Myocyte (in vitro differentiated cells): ENCODE data around the gene AMBRA1. TPM values are rescaled to one million over a fixed set of nuclear protein-coding genes. Genes with fewer than 3 reads are reported as not detected.
"Not testable (repeated sequence)": the region's sequence is repeated elsewhere in the genome, so short reads cannot be mapped to it uniquely, and the experiment has no call there.

Experiments
- DNase-seq: peaks from one replicate; pipeline ENCODE4 v3.0.0-alpha.2; 2012; ENCODE audit warnings: low read depth
- total RNA-seq: library from RNA; depleted of rRNA; stranded (reverse); fragments of >200 nt; gene quantifications from 2 replicates; pipeline ENCODE4 v1.2.3, GENCODE V29; 2014

AMBRA1 gene
- total RNA-seq, 1 donor from 2014 or later: 18.7 TPM

DNA sequence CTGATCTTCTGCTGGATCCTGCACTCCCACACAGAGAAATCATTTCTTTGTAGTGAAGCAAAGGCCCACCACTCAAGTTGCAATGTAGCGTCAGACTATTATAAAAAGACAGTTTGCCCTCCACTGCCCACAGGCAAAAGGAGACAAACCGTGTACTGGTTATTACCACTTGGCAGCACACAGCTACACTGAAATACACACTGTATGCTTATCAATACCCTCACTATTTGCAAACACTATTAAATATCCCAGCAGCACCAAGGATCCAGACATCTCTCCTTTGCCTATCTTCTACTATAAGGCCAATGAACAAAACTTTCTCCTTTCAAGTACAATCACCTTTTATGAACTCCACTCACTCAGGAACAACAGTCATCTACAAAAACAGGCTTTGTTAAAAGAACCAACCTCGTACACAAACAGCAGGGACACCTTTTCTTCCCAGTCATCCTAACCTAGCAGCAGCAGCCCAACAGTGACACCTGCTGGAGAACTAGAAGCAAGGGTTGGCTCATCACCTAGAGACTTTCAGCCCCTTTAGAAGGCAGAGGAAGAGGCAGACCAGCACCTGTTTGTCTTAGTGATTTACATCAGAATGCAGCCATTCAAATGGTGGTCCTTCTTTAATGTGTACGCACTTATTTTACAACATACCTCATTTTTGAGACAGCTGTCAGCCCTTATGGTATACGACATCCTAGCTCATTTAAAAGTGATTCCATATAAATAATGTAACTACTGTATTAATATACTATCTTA lies 56.1 kb downstream of the AMBRA1 start:
- DNase-seq: peak; percentile 88

DNA sequence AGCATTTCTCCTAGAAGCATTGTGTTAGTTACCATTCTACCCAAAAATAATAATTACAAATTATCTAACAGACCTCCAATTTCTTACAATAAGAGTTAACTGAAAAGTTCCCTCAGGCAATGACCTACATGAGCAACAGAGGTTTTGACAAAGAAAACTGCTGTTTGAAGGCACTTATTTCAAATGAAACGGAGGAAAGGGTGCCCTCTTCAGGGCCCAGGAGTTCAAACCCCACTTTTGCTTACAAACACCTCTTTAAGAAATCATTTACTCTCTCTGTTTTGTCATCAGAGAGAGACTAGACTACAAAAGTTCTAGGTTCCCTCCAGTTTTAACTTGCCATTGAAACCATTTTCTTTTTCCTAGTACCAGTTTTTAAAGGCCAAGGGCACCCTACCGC lies 56.7 kb downstream of the AMBRA1 start:
- no peak for DNase-seq

DNA sequence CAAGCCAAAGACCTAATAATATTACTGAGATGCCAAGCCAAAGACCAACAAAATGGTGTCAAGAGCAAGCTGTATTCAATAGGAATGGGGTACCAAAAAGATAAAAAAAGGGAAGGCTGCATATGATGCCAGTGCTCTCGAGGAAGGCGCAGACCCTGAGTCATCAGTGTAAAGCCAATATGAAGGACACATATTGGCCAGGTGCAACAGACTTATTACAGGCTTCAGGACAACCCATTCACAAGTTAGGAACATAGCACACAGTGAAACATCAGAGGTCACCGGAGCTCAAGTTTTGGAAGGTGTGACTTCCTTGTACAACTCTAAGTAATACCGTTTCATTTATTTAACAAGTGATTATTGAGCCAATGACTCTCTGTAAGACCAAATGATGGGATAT lies 58.1 kb downstream of the AMBRA1 start:
- DNase-seq: no peak

DNA sequence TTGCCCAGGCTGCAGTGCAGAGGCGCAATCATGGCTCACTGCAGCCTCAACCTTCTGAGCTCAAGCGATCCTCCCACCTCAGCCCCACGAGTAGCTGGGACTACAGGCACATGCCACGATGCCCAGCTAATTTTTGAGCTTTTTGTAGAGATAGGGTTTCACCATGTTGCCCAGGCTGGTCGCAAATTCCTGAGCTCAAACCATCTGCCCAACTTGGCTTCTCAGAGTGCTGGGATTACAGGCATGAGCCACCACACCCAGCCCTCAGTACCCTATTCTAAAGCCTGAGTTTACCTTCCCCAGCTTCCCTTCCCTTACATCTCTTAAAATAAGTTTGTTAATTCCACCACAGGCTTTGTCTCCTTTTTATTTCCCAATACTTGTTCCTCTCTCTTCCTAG lies 59.1 kb downstream of the AMBRA1 start:
- DNase-seq: peak; percentile 53

DNA sequence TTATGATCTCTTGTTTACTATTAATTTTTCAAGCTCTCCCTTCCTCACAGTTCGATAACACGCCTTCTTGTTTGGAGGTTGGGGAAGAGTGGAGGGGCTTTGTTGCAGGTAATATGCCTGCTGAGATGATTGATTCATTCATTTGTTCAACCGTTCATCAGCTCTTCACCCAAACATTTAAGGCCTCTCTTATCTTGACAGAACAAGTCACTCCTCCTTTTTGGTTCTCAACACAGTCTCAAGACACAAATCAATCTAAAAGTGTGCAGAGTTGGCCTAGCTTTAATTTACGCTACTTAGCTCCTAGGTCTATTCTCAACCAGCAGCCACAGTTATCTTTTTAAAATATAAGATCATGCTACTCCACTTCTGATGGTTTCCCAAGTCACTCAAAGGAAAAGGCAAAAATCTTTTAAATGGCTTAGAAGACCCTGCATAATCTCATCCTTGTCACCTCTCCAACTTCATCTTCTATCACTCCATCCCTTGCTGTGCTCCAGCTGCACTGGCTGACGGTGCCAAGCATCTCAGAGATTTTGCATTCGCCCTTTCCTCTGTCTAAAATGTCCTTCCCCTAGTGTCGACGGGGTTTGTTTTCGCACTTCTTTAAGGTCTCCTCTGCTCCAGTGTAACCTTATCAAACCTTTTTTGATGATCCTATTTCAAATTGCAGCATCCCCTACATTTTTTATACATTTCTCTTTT lies 60.3 kb downstream of the AMBRA1 start:
- DNase-seq: no peak

DNA sequence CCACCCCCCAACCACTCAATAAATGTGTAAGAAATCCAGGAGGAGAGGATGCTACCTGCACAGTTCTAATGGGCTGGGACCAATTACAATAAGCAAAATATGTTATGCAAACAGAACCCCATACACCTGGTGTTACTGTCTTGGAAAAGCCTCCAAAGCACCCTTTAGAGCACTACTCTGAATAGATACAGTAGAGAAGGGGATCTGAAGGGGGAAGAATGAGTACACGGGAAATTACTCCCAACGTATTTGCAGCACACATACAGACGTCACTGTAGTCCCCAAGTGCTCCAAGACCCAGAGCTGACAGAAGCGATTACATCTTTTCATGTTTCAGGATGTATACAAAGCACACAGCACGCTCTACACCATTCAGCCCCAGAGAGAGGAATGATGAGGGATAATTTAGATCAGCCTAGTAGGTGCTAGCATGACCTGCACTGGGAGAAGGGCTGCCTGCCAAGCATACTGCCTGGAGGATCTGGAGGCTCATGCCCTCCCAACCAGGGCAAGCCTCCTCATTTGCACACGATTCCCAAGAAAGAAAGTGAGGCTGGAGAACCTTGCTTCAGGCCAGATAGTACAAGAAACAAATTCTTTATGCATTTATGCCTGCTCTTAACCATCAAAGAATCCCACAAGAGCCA lies 63.8 kb downstream of the AMBRA1 start:
- DNase-seq: no peak

DNA sequence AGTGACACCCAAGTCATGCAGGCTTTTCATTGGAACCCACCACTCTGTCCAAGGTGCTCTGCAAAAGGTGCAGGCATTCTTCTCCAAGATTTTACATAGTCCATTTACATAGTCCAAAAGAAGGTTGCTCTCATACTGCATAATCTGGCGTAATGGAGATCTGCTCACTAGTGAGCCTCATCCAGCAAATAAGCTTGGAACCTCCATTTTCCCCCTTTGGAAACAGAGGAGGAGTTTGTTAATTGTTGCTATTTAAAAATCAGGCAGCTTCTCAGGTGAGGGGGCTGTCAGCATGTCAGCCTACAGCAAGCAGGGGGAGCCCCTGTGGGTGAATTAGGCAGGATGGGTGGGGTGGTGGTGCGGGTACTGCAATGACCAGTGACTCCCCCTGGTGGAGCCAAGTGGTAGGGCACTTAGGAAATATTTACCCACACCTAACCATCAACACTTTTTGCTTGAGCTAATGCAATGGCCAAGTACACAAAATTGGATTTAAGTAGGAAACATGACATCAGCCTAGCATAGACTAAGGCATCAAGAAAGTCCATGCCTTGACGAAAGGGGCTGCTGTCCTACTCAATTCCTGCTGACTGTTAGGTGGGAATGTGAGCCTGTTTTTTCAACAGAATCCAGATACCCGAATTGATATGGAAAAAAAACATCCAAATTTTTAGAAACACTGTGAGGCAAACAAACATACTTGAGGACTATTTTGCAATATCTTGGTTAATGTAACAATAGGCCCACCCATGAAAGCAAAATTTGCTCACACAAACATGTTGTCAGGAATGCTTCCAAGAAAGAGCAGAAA lies 64.5 kb downstream of the AMBRA1 start:
- DNase-seq: peak; percentile 52

DNA sequence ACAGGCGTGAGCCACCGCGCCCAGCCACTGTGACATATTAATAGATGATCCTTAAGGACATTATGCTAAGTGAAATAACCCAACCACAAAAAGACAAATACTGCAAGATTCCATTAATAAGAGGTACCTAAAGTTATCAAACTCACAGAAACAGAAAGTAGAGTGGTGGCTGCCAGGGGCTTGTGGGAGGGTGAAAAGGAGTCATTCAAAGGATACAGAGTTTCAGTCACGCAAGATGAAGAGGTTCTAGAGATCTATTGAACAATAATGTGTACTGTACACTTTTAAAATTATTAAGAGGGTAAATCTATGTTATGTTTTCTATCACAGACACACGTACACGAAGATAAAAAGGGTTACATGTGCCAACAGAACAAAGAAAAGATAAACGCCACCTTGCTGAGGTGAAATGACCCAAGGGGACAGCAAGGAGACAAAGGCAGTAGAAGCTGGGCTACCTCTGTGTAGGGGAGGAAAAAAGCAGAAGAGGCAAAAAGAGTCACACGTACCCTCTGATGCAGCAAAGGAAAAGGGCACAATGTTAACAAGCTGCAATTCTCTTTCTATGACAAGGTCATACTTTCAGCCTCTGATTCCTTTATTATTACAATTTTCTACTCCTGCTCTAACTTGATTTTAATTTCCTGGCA lies 65.3 kb downstream of the AMBRA1 start:
- DNase-seq: no peak

DNA sequence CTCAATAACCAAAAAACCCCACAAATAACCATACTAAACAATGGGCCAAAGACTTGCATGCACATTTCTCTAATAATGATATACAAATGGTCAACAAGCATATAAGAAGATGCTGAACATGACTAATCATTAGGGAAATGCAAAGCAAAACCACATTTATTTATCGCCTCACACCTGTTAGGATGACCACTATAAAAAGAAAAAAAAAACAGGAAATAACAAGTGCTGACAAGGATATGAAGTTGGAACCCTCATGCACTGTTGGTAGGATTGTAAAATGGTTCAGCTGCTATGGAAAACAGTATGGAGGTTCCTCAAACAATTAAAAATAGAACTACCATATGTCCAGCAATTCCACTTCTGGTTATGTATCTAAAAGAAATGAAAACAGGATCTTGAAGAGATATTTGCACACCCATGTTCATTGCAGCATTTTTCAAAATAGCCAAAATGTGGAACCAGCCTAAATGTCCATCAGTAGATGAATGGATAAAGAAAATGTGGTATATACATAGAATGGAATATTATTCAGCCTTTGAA lies 66.2 kb downstream of the AMBRA1 start:
- DNase-seq: peak; percentile 33

DNA sequence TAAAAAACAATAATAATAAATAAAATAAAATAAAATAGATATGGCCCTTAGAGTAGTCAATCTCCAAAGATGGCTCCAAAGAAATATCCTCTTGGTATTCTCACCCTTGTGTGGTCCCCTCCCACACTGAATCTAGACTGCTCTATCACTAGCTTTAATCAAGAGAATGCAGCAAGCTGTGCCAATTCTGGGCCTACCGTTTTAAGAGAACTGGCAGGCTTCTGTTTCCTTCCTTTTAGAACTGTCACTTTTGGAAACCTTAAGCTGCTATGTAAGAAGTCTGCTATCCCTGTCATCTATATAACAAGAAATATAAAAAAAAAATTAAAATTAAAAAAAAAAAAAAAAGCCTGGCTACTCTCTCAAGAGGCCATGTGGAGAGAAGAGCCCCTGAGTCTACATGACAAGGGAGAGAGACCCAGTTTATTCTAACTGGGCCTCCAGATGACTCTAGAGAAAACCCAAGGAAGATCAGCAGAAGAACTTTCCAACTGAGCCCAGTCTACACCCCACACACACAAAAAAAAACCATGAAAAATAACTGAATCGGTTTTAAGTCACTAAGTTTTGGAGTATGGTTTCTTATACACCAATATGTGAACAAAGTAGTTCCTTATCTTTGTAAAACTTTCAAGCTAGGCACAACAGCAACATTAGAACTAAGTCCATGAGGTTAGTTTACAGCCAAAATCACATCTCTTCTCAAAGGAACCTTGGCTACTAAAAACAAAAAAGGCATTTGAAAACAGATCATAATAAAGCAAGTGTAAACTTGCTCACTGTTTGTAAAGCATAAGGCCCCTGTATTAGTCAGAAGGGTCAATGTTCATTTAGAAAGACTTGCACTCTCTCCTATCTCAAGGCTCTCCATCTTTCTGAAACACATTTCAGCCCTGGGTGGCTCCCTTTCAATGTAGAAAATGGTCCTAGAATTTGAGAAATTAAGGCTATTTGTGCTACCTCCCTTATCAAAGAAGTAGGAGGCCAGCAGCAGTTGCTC lies 67.3 kb downstream of the AMBRA1 start:
- no peak for DNase-seq

DNA sequence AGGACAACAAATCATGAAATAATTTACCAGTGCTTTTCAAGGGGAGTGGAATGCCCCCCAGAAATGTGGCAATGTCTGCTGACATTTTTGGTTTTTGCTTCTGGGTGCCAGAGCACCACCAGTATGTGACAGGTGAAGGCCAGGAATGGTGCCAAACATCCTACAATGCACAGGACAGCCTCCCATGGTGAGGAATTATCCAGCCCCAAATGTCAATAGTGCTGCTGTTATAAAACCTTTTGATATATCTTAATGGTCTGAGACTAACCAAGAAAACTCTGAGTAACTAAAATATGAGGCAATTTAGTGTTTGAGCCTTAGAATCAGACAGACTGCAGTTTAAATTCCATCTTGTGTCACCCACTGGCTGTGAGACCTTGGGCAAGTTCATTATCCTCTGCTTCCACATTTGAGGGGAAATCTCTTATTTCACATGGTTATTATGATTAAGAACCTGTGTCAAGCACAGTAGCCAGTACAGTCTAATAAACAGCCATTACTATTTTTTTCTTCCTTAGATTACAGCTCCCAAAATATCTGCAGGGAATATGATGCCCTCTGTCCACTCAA lies 69.5 kb downstream of the AMBRA1 start:
- DNase-seq: peak; percentile 36

DNA sequence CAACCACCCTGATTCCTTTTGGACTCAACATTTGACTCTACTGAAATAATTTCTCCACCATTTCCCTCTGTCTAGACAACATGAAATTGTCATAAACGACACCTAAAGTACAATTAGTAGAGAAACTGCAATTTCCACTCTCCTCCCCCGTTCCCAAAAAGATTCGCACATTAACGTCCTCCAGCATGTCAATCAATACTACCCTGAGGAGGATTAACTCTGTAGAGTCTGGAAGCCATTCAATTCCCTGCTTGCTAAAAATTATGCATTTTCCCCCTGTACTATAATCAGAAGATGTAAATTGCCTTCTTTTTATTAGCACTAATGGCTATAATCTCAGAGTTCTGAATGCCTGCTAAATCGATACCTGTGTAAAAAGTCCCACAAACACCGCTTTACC lies 70.5 kb downstream of the AMBRA1 start:
- no peak for DNase-seq

DNA sequence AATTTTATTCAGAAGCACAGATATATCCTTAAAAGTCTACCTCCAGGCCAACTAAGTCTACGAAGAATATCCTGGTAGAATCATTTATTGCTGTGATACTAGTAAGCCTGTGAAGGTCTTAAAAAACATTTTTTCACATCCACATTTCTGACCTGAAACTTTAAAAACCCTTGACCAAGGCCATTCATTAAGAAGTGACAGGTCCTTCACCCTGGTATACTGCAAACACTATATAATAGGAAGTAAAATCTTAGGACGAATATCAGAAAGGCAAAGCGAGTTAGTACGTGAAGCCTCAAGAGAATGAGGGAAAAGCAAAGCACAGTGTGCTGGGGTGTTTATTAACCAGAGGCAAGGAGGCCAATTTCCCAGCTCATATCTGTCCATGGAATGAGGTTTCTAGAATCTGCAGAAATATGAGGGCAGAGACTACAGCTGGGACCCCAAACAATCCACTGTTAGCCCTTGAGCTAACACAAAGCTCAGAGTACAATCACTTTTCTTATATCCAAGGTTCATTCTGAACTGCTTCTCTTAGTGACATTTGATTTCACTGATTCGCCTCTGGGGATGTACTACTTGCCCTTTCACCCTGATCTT lies 71.0 kb downstream of the AMBRA1 start:
- DNase-seq: no peak

DNA sequence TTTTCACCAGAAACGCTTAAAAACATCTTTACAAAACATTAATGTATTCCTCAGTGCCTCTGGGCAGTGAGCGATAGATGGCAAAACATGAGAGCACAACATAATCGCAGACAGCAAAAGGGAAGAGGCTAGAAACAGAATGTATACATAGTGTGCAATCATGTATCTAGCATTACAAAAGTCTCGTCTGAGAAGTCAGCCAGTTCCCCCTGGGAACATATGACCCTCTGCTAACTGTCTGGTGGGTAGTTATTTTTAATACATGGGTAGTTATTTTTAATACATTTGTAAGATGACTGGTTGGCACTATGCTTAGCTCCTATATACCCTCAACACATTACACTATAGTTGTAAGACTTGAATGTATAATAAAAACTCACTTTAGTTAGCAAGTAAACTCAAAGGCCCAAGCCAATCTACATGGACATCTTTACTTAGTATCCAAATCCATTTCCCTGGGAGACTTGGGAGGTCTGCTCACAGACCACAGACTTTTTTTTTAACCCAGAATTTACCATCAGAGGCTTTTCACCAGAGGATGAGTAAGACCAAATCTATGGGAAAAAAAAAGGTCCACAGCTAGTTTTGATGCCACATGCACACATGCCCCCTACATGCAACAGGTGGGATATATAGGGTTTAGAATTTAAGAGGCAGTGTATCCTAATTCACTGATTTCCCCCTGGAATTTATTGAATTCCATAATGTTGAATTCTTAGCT lies 71.7 kb downstream of the AMBRA1 start:
- DNase-seq: peak; percentile 36

DNA sequence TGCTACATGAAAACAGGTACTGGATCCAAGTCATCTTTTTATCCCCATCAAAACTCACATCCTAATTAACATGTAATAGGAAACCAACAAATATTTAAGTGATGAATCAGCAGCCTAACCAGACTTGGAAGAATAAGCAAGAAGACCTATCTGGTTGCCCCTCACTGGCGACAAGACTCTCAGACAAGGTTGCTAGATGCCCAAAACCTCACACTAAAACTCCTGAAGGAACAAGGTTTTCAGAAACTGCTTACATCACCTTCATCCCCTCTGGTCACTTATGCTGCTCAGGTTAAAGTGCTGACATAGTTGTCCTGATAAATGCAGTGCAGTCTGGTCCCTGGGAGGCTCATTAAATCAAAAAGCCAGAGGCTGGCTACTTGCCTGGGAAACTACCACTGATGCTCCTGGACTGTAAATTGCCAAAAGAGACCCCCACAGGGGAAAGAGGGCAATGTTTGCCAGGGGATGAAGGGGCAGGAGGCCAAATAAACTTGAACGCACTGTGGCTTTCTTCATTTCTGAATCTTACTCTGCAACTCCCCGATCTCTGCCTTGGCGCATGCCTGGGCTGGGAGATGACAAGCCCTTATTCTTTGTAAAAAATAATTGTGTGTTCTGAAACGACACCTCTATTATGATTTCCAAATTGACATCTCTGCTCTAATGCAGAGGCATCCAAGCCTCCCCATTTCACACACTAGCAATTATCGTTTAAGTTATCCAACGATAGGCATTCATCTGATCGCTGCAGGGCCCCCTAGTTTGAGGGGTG lies 72.7 kb downstream of the AMBRA1 start:
- DNase-seq: peak; percentile 43

DNA sequence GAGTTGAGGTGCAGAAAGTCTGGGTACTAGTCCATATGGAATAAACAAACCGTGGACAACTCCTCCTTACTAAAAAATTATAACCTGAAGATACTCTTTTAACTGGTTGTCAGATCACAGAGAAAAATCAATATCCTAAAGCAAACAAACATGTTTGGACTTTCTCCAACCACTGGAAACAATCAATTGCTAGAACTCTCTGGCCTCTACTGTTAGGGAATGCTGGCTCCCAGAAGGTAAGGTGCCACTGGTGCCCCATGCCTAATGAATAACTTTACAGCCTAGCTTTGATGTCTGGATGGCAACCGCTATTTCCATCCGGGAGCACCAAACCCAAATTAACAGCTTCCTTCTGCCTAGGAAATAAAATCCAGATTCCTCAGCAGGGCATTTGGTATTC lies 74.5 kb downstream of the AMBRA1 start:
- DNase-seq: no peak

DNA sequence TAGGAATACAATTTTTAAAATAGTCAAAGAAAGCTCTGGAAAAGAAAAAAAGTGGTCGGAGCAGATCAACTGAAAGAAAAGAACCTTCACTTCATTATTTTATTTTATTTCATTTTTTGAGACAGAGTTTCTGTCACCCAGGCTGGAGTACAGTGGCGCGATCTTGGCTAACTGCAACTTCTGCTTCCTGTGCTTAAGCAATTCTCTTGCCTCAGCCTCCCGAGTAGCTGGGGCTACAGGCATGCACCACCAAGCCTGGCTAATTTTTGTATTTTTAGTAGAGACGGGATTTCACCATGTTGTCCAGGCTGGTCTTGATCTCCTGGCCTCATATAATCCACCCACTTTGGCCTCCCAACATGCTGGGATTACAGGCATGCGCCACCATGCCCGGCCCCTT lies 74.9 kb downstream of the AMBRA1 start:
- not testable (repeated sequence) for DNase-seq
